Activated naive CD4-positive, alpha-beta T cell treated with anti-CD3 and anti-CD28 coated beads, Interleukin-2, amount 10 ng/mL, durations not matched to agents 7 days and 5 days (primary cell): ENCODE measurements around the gene LLGL1.
"Not testable (repeated sequence)": the region's sequence is repeated elsewhere in the genome, so short reads cannot be mapped to it uniquely, and the experiment has no call there.

ENCODE experiments used
- CTCF ChIA-PET: fragments of 350-600 bp; sonication (Branson Sonifier 250); formaldehyde crosslinking; loops from one replicate; lab custom pipeline; 2021; ENCODE audit warnings: antibody characterized with exemption; lab: Charles Lee
- DNase-seq: peaks from one replicate; pipeline ENCODE4 v3.0.0-alpha.2; 2020
- H3K27ac Mint-ChIP-seq: one replicate; pipeline ENCODE4 v1.8.0; 2021; ENCODE audit warnings: mild to moderate bottlenecking, moderate library complexity, mixed read lengths
- H3K27me3 Mint-ChIP-seq: one replicate; pipeline ENCODE4 v1.8.0; 2021; ENCODE audit warnings: mild to moderate bottlenecking, mixed read lengths
- H3K36me3 Mint-ChIP-seq: one replicate; pipeline ENCODE4 v1.8.0; 2021; ENCODE audit warnings: mixed read lengths
- H3K4me1 Mint-ChIP-seq: one replicate; pipeline ENCODE4 v1.8.0; 2021; ENCODE audit warnings: mixed read lengths
- H3K4me3 Mint-ChIP-seq: one replicate; pipeline ENCODE4 v1.8.0; 2021; ENCODE audit warnings: mild to moderate bottlenecking, moderate library complexity, mixed read lengths
- H3K9me3 Mint-ChIP-seq: one replicate; pipeline ENCODE4 v1.8.0; 2021; ENCODE audit warnings: mixed read lengths

Gene LLGL1

DNA sequence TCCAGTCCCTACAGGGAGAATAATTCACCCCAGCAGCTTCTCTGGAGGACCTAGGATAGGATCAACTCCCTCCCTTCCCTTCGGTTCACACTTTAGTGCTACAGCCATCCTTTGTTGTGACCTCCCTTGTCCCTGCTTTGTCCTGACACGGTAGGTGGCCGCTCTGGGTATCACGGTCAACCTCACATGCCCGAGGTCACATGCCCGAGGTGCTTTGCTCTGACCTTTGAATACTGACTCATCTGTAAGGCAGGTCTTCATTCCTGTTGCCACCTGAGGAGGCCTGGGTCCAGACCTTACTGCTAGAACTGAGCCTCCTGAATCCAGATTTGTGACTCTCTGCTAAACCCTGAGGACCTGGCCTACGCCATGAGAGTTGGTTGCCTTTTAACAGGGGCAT lies 22.1 kb upstream of the LLGL1 start:
- Mint-ChIP-seq H3K4me3 (no peak overlapping the region), H3K36me3 (peaks cover 34% of the 10 kb centered on the region), H3K27me3 (no peaks in the 10 kb centered on the region), H3K27ac (no peak overlapping the region), H3K9me3 (no peaks in the 10 kb centered on the region), H3K4me1 (peaks cover 8% of the 10 kb centered on the region)
- no peak for DNase-seq
- CTCF ChIA-PET = no interaction called here

GRCh38 chr17:18205861-18206260 lies 19.6 kb upstream of the LLGL1 start:
- Mint-ChIP-seq H3K9me3 (no peaks in the 10 kb centered on the region), H3K36me3 (peaks cover 33% of the 10 kb centered on the region), H3K4me3 (no peak overlapping the region), H3K4me1 (no peaks in the 10 kb centered on the region), H3K27me3 (no peaks in the 10 kb centered on the region), H3K27ac (no peak overlapping the region)
- CTCF ChIA-PET = interaction anchor here (3.6 kb wide), 1 partner anchor 12 kb away, joined by 21 read pairs; no protein-coding TSS in a partner anchor
- no peak for DNase-seq

- no peak overlapping the region for H3K27ac Mint-ChIP-seq
- CTCF ChIA-PET = interaction anchor here (3.6 kb wide), 1 partner anchor 10 kb away, joined by 21 read pairs; no protein-coding TSS in a partner anchor
- H3K9me3 Mint-ChIP-seq = no peaks in the 10 kb centered on the region
- no peak overlapping the region for H3K4me3 Mint-ChIP-seq
- no peaks in the 10 kb centered on the region for H3K4me1 Mint-ChIP-seq
- no peak for DNase-seq
- peaks cover 32% of the 10 kb centered on the region for H3K36me3 Mint-ChIP-seq
- no peaks in the 10 kb centered on the region for H3K27me3 Mint-ChIP-seq
Measured at GRCh38 chr17:18206962-18207361, 18.5 kb upstream of the LLGL1 start.

DNA sequence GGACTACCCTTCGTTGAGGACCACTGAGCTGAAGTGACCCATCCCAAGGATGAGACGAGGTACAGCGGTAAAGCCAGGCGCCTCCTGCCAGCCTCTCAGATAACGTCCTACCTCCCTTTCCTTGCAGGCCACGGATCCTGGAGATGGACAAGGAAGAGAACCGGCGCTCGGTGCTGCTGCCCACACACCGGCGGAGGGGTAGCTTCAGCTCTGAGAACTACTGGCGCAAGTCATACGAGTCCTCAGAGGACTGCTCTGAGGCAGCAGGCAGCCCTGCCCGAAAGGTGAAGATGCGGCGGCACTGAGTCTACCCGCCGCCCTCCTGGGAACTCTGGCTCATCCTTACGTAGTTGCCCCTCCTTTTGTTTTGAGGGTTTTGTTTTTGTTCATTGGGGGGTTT lies 17.3 kb upstream of the LLGL1 start:
- Mint-ChIP-seq H3K4me1 (no peaks in the 10 kb centered on the region), H3K27me3 (no peaks in the 10 kb centered on the region), H3K27ac (no peak overlapping the region), H3K9me3 (no peaks in the 10 kb centered on the region), H3K36me3 (peaks cover 30% of the 10 kb centered on the region), H3K4me3 (no peak overlapping the region)
- CTCF ChIA-PET = interaction anchor here (3.6 kb wide), 1 partner anchor 9 kb away, joined by 21 read pairs; no protein-coding TSS in a partner anchor
- no peak for DNase-seq

GRCh38 chr17:18213666-18214270 lies 11.7 kb upstream of the LLGL1 start:
- Mint-ChIP-seq H3K36me3 (peaks cover 9% of the 10 kb centered on the region), H3K9me3 (no peaks in the 10 kb centered on the region), H3K4me3 (no peak overlapping the region), H3K27ac (no peak overlapping the region), H3K4me1 (no peaks in the 10 kb centered on the region), H3K27me3 (no peaks in the 10 kb centered on the region)
- no peak for DNase-seq
- CTCF ChIA-PET = no interaction called here

DNA sequence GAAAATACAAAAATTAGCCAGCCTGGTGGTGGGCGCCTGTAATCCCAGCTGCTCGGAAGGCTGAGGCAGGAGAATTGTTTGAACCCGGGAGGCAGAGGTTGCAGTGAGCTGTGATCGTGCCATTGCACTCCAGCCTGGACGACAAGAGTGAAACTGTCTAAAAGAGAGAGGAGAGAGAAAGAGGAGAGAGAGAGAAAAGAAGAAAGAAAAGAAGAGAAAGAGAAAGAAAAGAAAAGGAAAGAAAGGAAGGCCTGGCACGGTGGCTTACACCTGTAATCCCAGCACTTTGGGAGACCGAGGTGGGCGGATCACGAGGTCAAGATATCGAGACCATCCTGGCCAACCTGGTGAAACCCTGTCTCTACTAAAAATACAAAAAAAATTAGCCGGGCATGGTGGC lies 8.5 kb upstream of the LLGL1 start:
- CTCF ChIA-PET = interaction anchor here (1.4 to 3.6 kb wide), 4 partner anchors 9 to 111 kb away, joined by 3 to 21 read pairs (median 3); no protein-coding TSS in a partner anchor

DNA sequence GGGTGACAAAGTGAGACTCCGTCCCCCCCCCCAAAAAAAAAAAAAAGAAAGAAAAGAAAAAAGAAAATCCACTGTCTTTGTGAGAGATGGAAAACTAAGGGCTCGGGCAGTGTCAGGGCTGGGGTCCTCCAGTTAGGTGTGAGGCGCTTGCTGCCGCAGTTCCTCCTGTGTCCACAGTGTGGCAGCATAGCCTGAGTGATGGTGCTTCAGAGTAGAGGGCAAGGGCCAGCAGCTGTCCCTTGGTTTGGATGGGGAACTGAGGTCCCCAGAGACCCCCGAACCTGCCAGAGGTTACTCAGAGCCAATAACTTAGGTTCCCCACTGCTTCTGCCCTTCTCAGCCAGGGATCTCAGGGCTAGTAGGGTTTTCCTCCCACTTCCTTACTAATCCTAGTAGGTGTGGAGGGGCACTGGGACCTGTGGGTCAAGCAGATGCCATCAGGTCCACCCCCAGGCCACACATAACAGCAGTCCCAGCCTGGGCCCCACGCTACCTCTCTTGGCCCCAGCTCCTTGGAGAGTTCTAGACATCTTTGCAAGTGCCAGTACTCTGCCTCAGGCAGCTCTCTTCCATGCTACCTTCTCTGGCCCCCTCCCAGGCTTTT lies 7.9 kb upstream of the LLGL1 start:
- Mint-ChIP-seq H3K4me1 (no peaks in the 10 kb centered on the region), H3K27ac (no peak overlapping the region), H3K9me3 (no peaks in the 10 kb centered on the region), H3K36me3 (no peaks in the 10 kb centered on the region), H3K4me3 (no peak overlapping the region), H3K27me3 (no peaks in the 10 kb centered on the region)
- CTCF ChIA-PET = interaction anchor here (0.9 to 3.6 kb wide), 7 partner anchors 10 to 347 kb away, joined by 3 to 21 read pairs (median 3); no protein-coding TSS in a partner anchor
- peak; percentile 83 for DNase-seq

More for the DNA sequence above, 8.5 kb upstream of the LLGL1 start:
- H3K4me1 Mint-ChIP-seq, H3K9me3 Mint-ChIP-seq, H3K36me3 Mint-ChIP-seq, H3K27me3 Mint-ChIP-seq, H3K27ac Mint-ChIP-seq, DNase-seq, H3K4me3 Mint-ChIP-seq: not testable (repeated sequence)

DNA sequence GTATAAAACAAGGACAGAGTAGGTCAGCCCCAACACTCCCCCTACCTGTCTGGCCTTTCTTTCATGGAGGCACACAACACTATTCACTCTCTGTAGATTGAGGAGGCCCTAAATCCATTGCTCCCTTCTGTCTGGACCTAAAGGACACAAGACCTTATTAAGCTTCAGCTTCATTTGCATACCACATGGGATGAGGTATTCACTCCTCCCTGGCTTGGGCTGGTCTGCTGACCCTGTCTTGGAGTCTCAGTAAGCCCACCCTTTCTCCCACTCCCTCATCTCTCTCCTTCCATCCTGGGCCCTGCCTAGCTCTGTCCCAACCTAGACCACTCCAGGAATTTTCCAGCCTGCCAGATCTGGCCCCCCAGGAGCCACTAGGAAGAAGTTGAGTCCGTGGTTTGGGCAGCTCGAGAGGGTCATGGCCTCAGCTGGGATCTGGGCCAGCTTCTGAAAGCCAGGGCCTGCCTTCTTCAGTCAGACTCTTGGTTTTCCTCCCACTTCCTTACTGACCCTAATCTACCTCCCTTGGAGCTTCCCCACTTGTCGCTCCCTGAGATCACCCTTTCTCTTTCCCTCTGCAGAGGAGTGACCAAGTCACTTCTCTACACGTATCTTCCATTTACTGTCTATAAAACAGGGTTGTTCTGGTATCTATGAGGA lies 6.5 kb upstream of the LLGL1 start:
- no peaks in the 10 kb centered on the region for H3K27me3 Mint-ChIP-seq
- no peaks in the 10 kb centered on the region for H3K36me3 Mint-ChIP-seq
- H3K4me3 Mint-ChIP-seq = no peak overlapping the region
- H3K9me3 Mint-ChIP-seq = no peaks in the 10 kb centered on the region
- no peak for DNase-seq
- CTCF ChIA-PET = interaction anchor here (0.9 to 3.6 kb wide), 4 partner anchors 11 to 345 kb away, joined by 3 to 21 read pairs (median 4); no protein-coding TSS in a partner anchor
- no peaks in the 10 kb centered on the region for H3K4me1 Mint-ChIP-seq
- H3K27ac Mint-ChIP-seq = no peak overlapping the region

DNA sequence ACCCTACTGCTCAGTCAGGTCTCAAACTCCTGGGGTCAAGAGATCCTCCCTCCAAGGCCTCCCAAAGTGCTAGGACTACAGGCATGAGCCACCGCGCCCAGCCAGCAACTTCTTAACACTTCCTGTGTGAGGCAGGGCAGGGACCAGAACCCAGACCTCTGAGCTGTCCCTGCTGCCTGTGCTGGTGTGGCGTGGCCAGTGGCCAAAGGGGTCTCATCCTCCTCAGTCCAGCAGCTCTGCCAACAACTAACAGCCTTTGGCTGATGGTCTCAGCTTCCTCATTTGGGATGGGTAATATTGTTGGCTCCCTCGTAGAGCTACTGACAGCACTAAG lies 1.4 kb upstream of the LLGL1 start:
- Mint-ChIP-seq H3K4me3 (no peak overlapping the region), H3K4me1 (peaks cover 25% of the 10 kb centered on the region), H3K27me3 (no peaks in the 10 kb centered on the region), H3K9me3 (no peaks in the 10 kb centered on the region), H3K27ac (no peak overlapping the region), H3K36me3 (peaks cover 3% of the 10 kb centered on the region)
- CTCF ChIA-PET = interaction anchor here (0.5 to 1.2 kb wide), 2 partner anchors 8 to 590 kb away, joined by 3 to 4 read pairs; no protein-coding TSS in a partner anchor
- DNase-seq = no peak

GRCh38 chr17:18224387-18225120 lies 881 bp upstream of the LLGL1 start:
- no peaks in the 10 kb centered on the region for H3K27me3 Mint-ChIP-seq
- peaks cover 3% of the 10 kb centered on the region for H3K36me3 Mint-ChIP-seq
- peak overlapping the region; percentile 70 for H3K4me3 Mint-ChIP-seq
- no peaks in the 10 kb centered on the region for H3K9me3 Mint-ChIP-seq
- H3K4me1 Mint-ChIP-seq = peaks cover 25% of the 10 kb centered on the region
- CTCF ChIA-PET = interaction anchor here (1.2 kb wide), 1 partner anchor 9 kb away, joined by 4 read pairs; no protein-coding TSS in a partner anchor
- DNase-seq = no peak
- H3K27ac Mint-ChIP-seq = no peak overlapping the region

DNA sequence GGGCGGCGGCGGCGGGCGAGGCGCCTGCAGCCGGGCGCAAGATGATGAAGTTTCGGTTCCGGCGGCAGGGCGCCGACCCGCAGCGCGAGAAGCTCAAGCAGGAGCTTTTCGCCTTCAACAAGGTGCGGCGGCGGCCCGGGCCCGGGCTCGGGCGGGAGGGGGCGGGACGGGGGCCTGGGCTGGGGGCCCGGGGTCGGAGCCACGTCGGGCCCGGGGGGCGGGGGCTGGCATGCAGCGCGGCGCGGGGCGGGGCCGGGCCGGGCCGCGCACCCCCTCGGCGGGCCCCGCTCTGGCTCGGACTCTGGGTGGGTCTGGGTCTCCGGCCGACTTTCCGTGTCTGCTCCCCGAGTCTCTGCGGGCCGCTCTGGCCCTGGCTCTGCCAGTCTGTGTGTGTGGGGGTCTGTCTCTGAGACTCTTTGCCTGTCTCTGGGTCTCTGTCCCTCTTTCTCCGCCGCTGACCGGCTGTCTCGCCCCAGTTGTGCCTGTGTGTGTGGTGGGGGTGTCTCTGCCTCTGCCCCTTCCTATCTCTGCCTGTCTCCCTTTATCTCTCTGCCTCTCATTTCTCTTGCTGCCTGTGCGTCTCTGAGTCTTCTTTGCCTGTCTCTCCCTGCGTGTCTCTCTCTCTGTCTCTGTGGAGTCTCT lies 328 bp downstream of the LLGL1 start:
- peaks cover 3% of the 10 kb centered on the region for H3K36me3 Mint-ChIP-seq
- H3K27ac Mint-ChIP-seq = peak overlapping the region; percentile 83
- CTCF ChIA-PET = no interaction called here
- no peaks in the 10 kb centered on the region for H3K9me3 Mint-ChIP-seq
- H3K4me3 Mint-ChIP-seq = peak overlapping the region; percentile 94
- H3K27me3 Mint-ChIP-seq = no peaks in the 10 kb centered on the region
- no peak for DNase-seq
- peaks cover 25% of the 10 kb centered on the region for H3K4me1 Mint-ChIP-seq

DNA sequence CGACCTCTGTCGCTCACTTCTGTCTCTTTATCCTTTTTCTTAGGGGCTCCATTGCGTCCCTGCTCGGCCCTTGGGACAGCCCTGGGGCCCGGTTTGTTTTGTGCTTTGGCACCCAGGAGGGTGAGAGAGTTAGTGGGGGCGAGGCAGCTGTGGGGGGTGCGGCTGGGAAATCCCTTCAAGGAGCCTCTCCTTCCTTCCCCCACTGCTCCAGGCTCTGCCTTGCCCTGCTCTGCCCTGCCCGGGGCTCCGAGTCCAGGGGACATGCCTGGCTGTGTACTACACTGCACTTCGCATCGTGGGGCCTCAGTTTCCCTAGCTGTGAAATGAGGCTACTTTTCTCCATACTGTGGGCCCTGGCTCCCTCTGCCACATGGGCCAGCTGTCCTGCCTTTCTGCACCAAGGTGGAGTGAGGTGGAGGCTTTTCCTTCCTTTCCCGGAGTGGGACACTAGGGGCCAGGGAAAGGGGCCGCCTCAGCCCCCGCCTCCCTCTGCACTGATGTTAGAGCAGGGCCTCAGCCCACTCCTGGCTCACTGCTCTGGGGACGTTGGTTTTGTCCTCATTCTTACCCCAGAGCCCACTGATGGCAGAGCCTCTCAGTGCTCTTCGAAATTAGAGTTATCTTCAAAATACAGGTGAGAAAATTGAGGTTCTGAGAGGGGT lies 980 bp downstream of the LLGL1 start:
- CTCF ChIA-PET = no interaction called here
- peak; percentile 30 for DNase-seq

GRCh38 chr17:18227635-18228034 lies 2.2 kb downstream of the LLGL1 start:
- CTCF ChIA-PET = no interaction called here
- H3K27ac Mint-ChIP-seq = no peak overlapping the region

More for the DNA sequence above, 980 bp downstream of the LLGL1 start:
- Mint-ChIP-seq H3K4me3 (peak overlapping the region; percentile 94), H3K9me3 (no peaks in the 10 kb centered on the region), H3K36me3 (peaks cover 3% of the 10 kb centered on the region), H3K27me3 (no peaks in the 10 kb centered on the region), H3K27ac (peak overlapping the region; percentile 83), H3K4me1 (peaks cover 25% of the 10 kb centered on the region)

More at GRCh38 chr17:18227635-18228034, 2.2 kb downstream of the LLGL1 start:
- H3K4me3 Mint-ChIP-seq = peak overlapping the region; percentile 4
- peaks cover 3% of the 10 kb centered on the region for H3K36me3 Mint-ChIP-seq
- no peak for DNase-seq
- H3K27me3 Mint-ChIP-seq = no peaks in the 10 kb centered on the region
- H3K4me1 Mint-ChIP-seq = peaks cover 25% of the 10 kb centered on the region
- H3K9me3 Mint-ChIP-seq = no peaks in the 10 kb centered on the region
